ENCODE data around the gene RCC2. TPM values are rescaled to one million over a fixed set of nuclear protein-coding genes. Genes with fewer than 3 reads are reported as not detected.
"Not testable (repeated sequence)": the region's sequence is repeated elsewhere in the genome, so short reads cannot be mapped to it uniquely, and the experiment has no call there.

The RCC2 gene
- polyA plus RNA-seq (2014; cell fraction: cytosol; rRNA removed): 142 and 144 TPM in 2 replicates
- polyA plus RNA-seq (2014; cell fraction: nucleus; rRNA removed): 80.6 and 91.5 TPM in 2 replicates

- DNase-seq (ENCODE audit: low spot score): peak; percentile 74
These were observed at the start of gene RCC2 for GRCh38 chr1:17439250-17440073. RCC2 (minus strand) TSS chr1:17439677; CDS start chr1:17438514, 1,163 bp downstream.

- DNase-seq (ENCODE audit: low spot score): no peak
These were observed 46.8 kb upstream of the RCC2 start for GRCh38 chr1:17486242-17486641.

GRCh38 chr1:17485281-17485680, 45.8 kb upstream of the RCC2 start:
- peak; percentile 31 for DNase-seq (ENCODE audit: low spot score)

GRCh38 chr1:17481981-17482380, 42.5 kb upstream of the RCC2 start:
- not testable (repeated sequence) for DNase-seq (ENCODE audit: low spot score)

GRCh38 chr1:17480846-17481245, 41.4 kb upstream of the RCC2 start:
- DNase-seq (ENCODE audit: low spot score): no peak

GRCh38 chr1:17475752-17476151, 36.3 kb upstream of the RCC2 start:
- no peak for DNase-seq (ENCODE audit: low spot score)

GRCh38 chr1:17474836-17475555, 35.5 kb upstream of the RCC2 start:
- DNase-seq (ENCODE audit: low spot score): not testable (repeated sequence)

- DNase-seq (ENCODE audit: low spot score): no peak
These were observed 33.3 kb upstream of the RCC2 start for GRCh38 chr1:17472814-17473213.

GRCh38 chr1:17471393-17471792, 31.9 kb upstream of the RCC2 start:
- no peak for DNase-seq (ENCODE audit: low spot score)

- no peak for DNase-seq (ENCODE audit: low spot score)
These were observed 30.7 kb upstream of the RCC2 start for GRCh38 chr1:17470021-17470799.

GRCh38 chr1:17468357-17469265, 29.1 kb upstream of the RCC2 start:
- not testable (repeated sequence) for DNase-seq (ENCODE audit: low spot score)

- DNase-seq (ENCODE audit: low spot score): no peak
These were observed 26.9 kb upstream of the RCC2 start for GRCh38 chr1:17466359-17466758.

GRCh38 chr1:17465228-17465627, 25.8 kb upstream of the RCC2 start:
- no peak for DNase-seq (ENCODE audit: low spot score)

GRCh38 chr1:17463991-17464390, 24.5 kb upstream of the RCC2 start:
- no peak for DNase-seq (ENCODE audit: low spot score)

- DNase-seq (ENCODE audit: low spot score): no peak
These were observed 23.2 kb upstream of the RCC2 start for GRCh38 chr1:17462669-17463068.

- no peak for DNase-seq (ENCODE audit: low spot score)
These were observed 20.7 kb upstream of the RCC2 start for GRCh38 chr1:17460219-17460618.

- no peak for DNase-seq (ENCODE audit: low spot score)
These were observed 19.3 kb upstream of the RCC2 start for GRCh38 chr1:17458794-17459193.

- DNase-seq (ENCODE audit: low spot score): no peak
These were observed 13.2 kb upstream of the RCC2 start for GRCh38 chr1:17452686-17453085.

GRCh38 chr1:17452203-17452602, 12.7 kb upstream of the RCC2 start:
- not testable (repeated sequence) for DNase-seq (ENCODE audit: low spot score)

GRCh38 chr1:17451731-17452130, 12.3 kb upstream of the RCC2 start:
- DNase-seq (ENCODE audit: low spot score): no peak

- DNase-seq (ENCODE audit: low spot score): no peak
These were observed 8.1 kb upstream of the RCC2 start for GRCh38 chr1:17447501-17447992.
